GM18517 (cell line): Measurements from ENCODE around the gene ATP2B3.

Source experiments
- ATAC-seq: cut with Tn5 transposase; IDR thresholded peaks from one replicate; pipeline ENCODE4 v1.9.1; 2021; ENCODE audit warnings: mild to moderate bottlenecking, moderate library complexity; ENCODE audit not compliant: unreplicated experiment

The ATP2B3 gene

DNA sequence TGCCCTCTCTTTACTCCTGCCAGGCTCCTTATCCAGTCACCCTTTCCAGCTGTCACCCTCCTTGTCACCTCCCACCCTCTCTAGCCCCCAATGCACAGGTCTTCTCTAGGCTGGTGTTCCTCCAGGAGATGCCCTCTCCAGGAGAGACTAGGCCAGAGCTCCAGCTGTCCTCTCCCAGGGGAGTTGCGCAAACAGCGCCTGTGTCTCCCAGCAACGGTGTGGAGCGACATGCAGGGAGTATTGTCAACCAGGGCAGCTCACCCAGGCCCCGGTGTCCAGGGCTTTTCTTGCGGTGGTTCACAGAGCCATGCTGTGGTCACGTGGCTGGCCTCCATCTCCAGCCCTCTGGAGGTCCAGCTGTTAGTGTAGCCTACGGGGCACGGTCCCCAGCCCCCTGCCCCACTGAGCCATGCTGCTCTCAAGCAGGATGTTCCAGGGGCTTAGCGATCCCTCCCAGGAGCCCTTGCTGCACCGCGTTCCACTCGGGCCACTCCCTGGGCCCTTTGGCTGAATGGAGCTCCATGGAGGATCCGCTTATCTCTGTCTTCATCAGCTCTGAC lies 46.7 kb downstream of the ATP2B3 start:
- ATAC-seq = no peak

DNA sequence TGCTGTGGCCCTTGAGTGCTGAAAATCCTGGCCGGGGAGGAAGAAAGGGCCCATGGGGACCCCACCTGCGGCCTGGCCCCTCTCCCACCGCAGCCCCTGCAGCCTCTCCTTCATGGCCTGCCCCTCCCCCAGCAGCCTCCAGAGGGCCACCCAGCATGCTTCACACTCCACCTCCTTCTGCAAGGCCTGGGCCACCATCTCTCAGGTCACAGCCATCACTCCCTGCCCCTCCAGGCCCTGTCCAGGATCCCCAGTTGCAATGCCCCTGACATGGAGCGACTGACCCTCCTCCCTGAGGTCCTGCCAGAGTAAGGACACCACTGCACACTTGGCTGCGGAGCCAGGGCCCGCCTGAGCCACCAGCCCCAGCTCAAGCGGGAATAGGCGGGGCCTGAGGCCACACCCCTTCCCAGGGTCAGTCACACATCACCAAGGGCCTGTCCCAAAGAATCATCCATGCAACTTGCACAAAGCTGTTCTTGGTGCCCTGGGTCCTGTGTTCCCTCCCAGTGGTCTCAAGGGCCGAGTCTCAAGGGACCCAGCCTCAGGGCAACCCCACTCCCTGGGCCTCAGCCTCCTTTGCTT lies 48.6 kb downstream of the ATP2B3 start:
- no peak for ATAC-seq

DNA sequence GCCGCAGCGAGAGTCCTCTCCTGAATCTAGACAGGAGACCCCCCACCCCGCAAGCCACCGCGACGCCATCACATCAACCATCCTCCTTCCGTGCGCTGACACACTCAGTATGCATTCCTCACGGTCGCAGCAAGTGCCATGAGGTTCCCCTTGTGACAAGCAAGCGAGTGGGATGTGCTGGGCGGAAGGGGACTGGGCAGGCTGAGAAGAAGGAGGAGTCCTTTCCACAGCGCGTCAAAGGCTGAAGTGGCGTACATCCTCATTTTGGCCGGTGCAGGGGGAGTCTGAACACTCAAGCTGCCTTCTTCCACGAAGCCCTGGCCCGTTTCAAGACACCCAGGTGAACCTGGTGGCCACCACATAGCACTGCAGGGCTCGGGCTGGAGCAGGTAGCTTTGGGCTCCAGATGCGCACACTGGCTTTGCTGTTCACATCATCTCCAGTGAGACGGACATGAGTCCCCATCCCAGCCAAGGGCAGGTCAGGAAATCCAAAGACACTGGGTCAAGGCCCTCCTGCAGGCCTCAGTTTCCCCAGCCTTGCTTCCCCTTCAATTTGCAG lies 51.1 kb downstream of the ATP2B3 start:
- no peak for ATAC-seq

DNA sequence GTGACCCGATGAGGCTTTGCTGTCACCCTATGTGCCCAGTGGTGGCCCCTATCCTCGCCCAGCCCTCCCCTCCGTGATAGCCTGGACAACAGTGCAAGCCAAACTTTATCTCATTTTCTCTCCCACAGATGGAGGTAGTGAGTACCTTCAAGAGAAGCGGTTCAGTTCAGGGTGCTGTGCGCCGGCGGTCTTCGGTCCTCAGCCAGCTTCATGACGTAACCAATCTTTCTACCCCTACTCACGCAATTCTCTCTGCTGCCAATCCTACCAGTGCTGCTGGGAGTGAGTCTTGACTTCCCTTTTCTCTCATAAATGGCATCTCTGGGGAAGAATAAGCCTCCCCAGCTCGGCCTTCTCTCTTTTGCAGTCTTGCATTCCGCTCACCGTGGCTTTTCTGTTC lies 52.0 kb downstream of the ATP2B3 start:
- no peak for ATAC-seq

DNA sequence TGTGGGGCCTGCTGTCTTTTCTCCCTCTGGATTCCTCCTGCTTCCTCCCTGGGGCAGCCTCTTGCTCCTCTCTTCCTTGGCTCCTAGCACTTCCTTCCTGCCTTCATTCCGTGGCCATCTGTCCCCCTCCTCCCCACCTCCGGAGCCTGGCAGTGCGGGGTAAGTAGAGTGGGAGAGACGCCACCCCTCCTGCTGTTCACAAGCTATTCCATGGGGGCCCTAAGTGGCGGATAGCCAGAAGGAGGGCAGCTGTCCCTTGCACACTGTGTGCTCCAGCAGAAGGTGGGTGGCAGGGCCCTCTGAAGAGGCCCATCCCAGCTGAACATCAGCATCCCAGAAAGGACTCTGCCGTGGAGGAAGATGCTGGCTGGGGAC lies 54.1 kb downstream of the ATP2B3 start:
- ATAC-seq = no peak

DNA sequence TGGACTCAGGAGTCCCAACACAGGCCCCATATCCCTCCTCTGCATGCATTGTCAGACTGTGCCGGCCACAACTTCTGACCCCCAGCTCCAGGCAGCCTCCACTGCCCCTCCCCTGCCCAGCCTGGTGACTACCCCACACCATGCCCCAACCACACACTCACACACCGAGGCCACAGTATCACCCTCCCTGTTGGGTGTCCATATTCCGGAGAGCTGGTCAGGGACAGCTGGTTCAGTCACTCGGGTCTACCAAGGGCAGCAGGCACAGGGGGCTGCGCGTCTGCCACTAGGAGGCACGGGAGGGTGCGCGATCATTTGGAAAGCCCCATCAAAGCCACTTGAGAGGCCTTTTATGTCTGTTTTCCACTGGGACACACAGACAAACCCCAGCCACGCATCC lies 55.2 kb downstream of the ATP2B3 start:
- no peak for ATAC-seq

DNA sequence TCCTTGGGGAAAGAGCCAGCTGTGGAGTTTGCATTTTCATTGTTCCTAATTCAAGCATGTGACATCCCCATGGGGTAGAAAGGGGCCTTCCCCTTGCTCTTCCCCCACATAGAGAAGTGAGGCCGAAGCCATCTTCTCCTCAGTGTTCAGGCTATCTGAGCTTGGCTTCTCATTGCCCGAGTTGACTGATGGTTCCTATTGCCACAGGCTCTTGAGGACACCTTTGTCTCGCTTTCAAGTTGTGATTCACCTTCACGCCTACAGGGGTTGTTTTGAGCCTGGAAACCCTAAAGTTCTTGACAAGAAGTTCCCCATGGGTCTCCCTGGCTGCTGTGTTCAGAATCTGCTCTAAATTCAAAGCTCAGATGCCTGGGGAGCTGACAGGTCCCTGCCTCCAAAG lies 56.5 kb downstream of the ATP2B3 start:
- ATAC-seq = no peak

DNA sequence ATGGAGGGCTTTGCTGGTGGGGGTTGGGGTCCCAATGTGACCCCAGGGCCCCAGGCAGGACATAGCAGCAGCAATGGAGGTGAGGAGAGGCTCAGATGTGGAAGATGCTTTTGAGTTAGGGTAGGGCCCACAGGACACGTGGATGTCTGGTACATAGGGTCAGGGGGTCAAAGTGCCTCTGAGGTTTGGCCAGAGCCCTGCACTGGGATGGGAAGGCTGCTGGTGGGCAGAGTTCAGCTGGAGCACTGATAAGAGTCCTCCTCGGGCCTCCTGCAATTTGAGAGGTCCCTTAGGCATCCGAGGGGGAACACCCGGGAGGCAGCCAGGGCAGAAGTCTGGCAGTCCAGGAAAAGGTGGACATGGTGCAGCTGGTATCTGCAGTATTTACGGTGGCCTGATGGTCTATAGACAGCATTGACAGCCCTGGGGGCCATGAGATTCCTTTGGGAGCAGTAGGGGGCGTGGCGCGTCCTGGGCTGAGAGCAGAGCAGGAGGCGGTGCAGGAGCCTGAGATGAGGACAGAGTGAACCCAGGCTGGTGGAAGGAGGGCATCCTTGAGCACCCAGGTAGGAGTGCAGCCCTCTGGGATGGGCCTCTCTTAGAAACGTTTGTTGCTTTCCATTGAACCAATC lies 58.9 kb downstream of the ATP2B3 start:
- ATAC-seq = no peak

DNA sequence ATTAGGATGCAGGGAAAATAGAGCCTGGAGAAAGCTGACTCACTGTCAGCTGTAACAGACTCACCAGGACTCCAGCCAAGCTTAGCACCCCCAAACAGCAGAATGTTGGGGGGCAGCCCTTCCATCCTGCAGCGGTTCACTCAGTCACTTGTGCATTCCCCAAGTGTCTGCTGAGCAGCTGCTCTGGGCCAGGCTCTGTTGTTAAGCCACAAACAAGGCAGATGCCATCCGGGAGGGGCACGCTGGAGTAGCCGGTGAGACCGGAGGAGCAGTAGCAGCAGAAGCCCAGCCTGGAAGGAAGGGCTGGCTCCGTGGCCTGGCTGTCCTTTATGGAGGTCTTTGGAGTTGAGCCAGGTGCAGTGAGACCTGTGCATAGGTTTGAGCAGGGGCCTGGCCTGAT lies 59.5 kb downstream of the ATP2B3 start:
- no peak for ATAC-seq

DNA sequence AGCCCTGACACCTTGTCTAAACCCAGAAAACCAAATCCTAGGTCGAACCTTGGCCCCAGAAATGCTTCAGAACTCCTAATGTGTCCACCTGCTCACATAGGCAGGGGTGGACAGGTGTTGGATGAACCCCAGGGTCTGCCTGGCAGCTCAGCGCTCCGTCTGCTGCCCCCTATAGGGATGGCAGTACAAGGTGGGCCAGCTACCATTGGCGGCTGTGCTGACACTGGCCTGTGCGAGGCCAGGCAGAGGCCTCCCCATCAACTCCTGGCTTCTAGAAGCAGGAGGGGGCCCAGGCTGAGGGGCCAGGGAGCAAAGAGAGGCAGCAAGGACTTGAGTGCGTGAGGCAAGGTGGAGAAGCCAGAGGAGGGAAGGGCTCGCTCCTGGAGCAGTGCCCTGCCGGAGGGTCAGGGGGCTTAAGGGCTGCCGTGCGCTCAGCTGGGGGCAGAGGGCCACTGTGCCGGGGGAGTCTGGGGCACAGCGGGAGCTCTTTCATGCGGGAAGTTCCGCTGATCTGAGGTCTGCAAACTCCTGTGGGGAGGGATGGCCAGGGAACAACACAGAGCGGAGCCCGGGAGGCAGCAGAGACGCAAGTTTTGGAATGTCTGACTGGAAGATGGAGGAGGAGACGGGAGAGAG lies 60.9 kb downstream of the ATP2B3 start:
- no peak for ATAC-seq

DNA sequence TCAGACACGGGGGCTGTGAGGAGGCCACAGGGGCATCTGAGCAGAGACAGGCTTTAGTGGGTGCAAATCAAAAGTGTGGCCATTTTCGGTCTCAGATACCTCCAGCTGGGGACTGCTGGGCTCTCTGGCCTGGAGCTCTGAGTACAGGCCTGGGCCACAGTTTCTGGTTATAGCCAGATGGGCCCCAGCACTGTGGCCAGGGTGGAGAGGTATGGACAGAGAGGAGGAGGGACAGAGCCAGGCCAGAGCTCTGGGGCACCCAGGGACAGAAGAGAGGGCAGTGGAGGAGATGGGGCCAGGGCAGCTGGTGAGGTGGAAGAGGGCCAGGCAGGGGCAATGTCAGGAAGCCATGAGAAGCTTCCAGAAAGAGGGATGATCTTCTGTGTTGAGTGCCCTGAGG lies 61.4 kb downstream of the ATP2B3 start:
- no peak for ATAC-seq

DNA sequence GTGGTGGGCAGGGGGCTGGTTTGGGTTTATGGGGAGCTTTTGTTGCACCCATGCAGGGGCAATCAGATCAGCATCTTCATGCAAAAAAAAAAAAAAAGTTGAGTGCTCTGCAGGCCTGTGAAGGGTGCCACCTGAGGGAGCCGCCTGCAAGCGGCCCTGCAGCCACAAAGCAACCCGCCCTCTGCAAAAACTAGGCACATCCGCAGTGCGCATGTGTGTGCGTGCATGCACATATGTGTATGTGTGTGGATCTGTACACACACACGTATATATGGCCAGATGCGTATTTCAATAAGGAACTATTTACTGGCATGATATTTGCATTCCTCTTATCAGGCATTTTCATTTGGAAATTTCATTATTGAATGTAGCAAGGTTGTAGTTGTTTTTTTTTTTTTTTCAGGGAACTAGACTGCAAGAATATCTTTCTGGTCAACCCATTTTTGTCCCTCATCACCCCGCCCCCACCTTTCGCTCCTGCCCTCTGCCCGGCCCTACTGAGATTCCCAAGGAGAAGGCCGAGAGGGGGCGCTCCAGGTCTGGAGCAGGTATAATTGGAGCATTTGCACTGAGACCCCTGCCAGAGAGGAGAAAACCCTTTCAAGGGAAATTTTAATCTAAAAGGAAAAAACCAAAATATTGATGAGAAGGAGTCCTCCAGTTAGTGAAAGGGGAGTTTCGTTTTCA lies 63.4 kb downstream of the ATP2B3 start:
- ATAC-seq = no peak

DNA sequence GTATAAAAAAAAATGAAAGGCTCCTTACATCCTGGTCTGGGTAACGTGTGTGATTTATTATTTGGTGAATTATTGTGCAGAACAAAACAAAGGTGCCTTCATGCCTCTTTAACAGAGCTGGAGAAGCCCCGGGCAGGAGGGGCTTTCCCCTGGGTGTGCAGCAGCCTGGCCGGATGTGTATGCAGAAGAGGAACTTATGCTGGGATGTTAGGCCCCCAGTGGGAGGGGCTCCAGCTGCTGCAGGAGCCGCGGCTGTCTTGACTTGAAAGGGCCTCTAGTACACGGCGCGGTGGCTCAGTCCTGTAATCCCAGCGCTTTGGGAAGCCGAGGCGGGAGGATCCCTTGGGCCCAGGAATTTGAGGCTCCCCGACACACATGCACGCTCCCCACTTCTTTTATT lies 65.5 kb downstream of the ATP2B3 start:
- ATAC-seq = peak; percentile 98

DNA sequence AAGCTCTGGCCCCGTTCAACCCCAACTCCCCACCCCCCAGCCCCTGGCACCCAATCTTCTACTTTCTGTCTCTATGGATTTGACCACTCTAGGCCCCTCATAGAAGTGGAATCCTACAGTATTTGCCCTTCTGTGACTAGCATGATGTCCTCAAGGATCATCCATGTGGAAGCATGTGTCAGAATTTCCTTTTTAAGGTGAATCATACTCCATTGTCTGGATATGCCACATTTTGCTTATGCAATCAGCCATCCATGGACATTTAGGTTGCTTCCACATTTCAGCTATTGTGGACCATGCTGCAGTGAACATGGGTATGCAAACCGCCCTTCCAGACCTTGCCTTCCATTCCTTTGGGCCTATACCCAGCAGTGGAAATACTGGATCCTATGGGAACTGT lies 66.0 kb downstream of the ATP2B3 start:
- no peak for ATAC-seq

DNA sequence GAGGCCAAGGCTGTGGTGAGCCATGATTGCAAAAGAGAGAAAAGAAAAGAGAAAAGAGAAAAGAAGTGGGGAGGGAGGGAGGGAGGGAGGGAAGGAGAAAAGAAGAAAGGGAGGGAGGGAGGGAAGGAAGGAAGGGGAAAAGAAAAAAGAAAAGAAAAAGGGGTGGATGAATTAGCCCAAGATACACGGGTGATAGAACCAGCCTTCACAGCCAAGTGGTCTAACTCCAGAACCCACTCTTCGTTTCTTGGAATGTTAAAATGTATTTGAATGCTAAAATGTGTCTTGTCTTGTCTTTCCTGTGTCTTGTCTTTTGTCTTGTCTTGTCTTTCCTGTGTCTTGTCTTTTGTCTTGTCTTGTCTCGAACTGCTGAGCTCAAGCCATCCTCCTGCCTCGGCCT lies 68.4 kb downstream of the ATP2B3 start:
- no peak for ATAC-seq

DNA sequence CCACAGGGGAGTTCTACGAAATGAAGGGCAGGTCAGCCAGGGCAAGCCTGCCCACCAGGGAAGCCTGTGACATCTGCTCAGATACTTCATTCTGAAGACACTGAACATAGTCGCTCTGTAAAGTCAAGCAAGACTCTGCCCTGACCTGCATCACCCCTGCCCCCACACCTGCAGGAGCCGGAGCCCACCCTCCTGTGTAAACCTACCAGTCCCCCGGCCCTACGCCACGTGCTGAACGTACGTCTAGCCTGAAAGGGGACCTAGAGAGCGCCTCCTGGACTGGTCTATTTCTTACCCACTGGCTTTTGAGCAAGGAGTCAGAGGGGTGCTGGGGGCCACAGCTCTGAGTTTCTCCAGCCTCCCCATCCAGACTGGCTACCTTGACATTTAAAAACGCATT lies 69.9 kb downstream of the ATP2B3 start:
- ATAC-seq = no peak

DNA sequence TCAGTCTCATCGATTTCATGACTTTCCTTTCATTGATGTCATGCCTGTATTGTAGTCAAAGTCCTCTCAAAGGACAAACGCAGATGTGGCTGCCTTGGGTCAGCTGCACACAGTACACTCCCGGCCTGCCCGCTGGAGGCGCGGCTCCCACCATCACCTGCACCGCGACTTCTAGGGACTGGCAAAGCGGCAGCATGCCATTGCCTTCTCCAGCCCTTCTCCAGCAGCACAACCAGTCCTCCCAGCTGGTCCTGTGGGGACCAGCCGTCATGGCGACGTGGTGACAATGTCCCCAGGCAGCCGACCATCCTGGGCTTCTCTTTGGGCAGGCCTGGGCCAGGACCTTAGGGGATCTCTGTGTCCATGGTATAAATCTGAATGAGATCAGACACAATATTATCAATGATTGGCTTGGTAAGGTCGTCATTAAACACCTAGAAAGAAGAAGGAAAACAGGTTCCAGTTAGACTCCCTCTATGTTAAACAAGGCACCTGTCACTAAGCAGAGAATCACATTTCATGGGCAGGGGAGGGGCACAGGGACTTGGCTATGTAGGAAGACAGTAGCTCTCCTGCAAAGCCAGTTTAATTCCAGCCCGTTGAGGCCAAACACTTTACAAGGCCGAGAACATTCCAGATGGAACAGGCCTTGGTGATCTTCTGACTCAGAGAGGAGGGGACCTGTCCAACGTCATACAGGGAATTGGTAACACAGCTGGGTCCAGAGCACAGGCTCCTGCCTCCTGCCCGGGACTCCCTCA lies 70.8 kb downstream of the ATP2B3 start:
- no peak for ATAC-seq

DNA sequence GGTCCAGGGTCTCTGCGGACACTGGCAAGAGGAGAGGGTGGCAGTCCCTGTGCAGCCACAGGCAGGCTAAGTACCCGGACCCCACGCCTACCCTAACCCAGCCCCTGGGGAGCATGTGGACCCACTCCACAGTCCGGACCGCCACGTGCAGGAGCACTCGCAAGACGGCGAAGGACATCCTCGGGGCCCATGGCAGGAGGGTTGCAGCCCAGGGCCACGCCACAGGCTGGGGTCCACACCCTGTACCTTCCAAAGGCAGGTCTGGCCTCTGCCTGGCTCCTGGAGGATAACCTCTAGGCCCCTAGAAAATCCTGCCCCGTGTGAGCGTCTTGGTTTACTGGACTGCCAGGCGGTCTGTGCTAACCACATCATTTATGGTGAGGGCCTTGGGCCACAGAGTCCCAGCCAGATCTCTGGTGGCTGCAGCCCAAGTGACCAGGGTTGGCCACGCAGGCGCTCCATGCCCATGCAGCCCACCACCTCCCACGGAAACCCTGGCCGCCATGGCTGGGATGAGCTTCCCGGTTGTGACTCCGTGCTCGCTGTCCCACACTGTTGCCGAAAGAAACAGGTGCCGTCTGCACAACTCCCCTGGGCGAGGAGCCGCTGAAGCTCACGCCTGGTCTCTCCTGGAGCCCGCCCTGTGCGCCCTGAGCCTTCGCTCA lies 71.5 kb downstream of the ATP2B3 start:
- no peak for ATAC-seq

DNA sequence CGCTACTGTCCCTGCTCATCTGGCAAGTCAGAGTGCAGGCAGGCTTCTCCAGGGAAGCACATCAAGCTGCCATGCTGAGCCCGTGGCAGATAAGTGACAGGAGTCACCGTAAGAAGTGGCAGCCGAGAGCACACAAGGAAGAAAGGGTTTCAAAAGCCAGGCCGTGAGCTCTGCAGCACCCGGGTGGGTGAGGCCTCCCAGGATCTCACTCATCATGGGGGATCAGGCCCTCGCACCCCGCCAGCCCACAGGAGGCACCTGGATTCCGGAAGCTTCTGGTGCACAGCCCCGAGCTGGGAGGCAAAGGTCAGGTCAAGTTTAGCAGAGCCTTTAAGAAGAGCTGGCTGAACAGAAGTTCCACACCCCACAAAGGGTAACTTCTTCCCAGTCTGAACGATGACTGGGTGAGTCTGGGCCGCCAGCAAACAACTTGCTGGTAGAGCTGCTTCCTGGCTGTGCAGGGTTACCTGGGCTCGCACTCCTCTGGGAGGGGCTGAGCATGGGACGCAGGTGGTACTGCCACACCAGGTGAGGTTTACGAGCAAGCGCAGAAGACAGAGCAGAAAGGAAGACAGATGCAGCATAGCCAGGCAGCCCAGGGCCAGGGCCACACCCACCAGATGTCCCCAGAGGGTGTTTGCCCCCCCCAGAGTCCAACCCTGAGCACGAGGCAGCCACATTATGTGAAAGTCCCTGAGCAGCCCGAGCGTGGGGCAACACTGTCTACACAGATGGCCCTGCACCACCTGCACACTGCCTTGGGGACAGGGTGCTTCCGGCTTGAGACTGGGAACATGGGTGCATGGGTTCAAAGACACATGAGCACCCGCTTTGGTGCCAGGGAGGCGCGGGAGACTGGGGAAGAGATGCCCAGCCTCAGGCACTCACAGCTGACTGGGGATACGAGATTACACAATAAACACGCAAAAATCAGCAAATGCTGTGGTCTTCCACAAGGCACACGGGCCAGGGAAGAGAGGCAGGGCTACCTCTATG lies 73.8 kb downstream of the ATP2B3 start:
- ATAC-seq = no peak
